NCI-H1417 treated with DMSO at 0.1 percent for 48 hours (cell line): ENCODE measurements around the gene RB1.
"Not testable (repeated sequence)": the region's sequence is repeated elsewhere in the genome, so short reads cannot be mapped to it uniquely, and the experiment has no call there.

Source experiments
- DNase-seq: peaks from one replicate; lab custom pipeline; 2025; lab: John Stamatoyannopoulos, UW

Gene RB1

DNA sequence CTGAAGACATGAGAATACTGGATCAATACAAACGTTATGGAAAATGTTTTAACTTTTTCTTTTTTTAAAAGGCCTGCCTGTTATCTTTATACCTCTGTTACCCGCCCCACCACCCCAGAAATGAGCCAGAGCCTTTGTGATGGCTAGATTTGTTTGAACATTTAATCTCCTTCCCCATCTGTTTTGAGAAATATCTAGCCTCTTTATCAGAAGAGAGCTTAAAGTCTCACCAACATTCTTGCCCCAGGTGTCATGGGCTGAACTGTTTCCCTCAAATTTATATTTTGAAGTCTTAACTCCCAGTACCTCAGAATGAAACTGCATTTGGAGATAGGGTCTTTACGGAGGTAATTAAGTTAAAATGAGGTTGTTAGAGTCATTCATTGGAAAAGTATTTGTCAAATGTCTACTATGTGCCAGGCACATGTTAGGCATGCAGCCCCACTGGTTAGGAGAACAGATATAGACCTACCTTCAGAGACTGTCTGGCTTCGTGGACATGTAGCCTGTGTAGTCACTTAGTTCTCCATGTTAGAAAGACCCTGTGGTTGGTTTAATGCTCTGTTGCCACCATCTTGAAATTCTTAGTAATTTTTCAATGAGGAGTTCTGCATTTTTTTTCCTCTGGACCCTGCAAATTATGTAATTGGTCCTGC lies 6.3 kb upstream of the RB1 start:
- no peak for DNase-seq

DNA sequence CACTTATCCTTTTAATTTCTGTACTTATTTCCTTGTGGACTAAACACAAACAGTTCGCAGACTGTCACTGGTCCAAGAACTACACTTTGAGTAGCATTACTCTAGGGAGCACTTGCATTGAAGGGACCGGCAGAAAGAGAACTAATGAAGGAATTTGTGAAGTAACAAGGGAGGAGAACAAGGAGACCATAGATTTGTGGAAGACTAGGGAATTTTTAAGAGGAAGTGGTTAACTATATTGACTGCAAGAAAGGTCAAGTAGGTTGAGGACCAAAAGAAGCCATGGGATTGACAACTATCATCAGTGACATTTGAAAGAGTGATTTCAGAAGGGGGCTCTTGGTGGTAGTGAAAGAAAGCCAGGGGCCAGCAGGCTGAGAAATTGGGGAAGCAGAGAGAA lies 4.0 kb upstream of the RB1 start:
- no peak for DNase-seq

DNA sequence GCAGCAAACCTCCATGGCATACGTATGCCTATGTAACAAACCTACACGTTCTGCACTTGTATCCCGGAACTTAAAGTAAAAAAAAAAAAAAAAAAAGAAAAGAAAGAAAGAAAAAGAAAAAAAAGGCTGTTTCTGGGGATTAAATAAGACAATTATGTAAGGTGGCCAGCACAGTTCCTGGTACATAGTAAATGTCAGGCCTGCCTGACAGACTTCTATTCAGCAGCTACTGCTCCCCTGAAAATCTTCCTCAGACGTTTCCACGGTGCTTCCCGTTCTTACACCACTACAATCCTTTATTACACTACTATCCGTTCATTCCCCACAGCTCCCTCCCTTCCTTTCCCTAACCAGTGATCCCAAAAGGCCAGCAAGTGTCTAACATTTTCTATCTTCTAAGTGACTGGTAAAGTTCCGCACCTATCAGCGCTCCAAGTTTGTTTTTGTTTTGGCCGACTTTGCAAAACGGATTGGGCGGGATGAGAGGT lies 636 bp upstream of the RB1 start:
- DNase-seq: no peak

DNA sequence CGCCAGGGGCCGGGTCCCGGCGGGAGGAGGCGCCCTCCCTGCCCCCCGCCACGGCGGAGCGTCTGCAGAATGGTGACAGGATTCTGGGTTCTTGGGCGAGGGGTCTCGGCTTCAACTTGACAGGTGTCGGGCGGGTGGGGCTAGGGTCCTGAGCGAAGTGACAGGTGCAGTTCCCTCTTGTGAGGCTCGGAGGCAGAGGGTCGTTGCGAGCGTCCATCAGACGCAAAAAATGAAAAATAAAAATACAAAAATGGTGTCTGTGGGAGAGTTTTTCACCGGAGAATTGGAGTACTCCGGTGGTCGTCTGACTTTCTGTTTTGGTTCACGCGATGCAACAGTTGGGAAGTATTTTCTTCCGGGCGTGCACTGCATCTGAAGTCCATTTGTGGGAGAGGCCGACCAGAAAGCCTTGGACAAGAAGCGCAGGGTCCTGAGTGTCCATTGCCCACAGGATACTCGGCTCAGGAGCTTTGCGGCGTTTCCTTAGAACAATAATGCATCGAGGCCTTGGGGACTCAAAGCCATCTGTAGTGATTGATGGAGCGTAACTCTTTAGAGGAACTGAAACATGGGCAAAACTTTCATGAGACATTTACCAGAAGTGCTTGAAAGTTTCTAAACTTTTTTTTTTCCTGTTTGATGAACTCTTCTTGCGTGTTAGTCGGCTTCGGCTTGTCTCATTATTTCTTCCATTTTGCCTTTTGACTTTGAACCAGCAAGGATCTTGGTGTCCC lies 759 bp downstream of the RB1 start:
- DNase-seq: no peak

DNA sequence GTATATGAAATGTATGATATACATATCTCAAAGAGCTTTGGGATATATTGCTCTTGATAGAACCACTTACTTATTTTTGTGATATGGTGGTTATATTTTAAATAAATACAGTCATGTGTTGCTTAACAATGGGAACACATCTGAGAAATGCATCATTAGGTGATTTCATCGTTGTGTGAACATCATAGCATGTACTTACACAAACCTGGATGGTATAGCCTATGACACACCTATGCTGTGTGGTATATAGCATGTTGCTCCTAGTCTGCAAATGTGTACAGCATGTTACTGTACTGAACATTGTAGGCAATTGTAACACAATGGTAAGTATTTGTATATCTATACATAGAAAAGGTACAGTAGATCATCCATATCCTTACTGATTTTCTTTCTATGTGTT lies 7.7 kb downstream of the RB1 start:
- no peak for DNase-seq

DNA sequence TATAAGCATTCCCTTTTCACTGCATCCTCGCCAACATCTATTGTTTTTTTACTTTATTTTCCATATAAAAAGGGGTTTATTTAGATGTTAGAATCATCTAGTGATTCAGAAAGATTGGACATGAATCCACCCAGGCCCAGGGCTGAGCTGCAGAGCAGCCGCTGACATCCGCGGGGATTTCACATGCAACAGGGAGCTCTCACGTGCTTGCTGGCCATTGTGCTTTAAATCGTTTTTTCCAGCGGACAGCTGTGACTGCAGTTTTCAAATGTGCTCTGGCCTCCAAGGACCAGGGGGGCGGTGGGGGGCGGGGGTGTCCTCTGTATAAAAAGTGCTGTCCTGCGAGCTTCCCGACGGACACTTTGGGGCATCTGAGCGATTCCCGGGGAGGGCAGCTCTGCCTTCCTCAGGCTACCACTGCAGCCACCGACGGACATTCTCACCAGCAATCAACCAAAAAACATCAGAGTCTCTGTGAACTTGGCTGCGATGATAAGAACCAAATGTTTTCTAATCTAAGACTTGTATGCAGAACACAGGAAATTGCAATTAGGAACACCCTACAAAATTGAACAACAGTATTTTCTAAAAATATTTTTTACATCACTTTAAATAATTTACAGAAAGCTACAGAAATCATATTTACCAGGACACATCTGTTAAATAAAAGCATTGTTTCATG lies 12.6 kb downstream of the RB1 start:
- DNase-seq: no peak

DNA sequence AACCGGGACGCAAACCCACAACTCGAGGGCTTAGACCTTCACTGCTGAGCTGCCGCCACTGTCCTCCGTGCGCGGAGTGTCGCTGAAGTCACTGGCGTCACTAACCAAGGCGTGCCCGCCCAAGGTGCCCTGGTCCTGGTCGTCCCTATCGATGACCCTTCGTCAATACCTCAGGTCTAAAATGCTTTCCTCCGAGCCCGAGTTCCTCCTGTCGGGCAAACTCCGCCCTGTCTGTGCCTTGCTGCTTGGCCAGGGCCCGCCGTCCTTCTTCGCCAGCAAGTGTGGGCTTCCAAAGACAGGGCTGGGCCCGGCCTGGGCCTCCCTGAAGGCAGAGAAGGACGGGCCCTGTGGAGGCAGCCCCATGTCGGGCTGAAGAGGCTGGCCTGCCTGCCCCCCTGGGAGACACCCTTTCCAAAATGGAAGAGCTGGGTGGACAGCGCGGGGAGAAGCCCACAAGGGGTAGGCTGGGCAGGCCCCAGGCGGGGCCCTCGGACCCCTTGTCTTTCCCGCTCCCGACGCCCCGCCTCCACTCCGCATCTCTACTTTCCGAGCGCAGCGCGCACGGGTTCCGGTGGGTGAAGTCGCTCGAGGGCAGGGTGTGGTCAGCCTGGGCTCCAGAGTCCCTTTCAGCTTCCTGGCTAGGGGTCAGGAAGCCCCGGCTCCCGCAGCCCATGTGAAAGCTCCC lies 13.4 kb downstream of the RB1 start:
- DNase-seq: no peak

DNA sequence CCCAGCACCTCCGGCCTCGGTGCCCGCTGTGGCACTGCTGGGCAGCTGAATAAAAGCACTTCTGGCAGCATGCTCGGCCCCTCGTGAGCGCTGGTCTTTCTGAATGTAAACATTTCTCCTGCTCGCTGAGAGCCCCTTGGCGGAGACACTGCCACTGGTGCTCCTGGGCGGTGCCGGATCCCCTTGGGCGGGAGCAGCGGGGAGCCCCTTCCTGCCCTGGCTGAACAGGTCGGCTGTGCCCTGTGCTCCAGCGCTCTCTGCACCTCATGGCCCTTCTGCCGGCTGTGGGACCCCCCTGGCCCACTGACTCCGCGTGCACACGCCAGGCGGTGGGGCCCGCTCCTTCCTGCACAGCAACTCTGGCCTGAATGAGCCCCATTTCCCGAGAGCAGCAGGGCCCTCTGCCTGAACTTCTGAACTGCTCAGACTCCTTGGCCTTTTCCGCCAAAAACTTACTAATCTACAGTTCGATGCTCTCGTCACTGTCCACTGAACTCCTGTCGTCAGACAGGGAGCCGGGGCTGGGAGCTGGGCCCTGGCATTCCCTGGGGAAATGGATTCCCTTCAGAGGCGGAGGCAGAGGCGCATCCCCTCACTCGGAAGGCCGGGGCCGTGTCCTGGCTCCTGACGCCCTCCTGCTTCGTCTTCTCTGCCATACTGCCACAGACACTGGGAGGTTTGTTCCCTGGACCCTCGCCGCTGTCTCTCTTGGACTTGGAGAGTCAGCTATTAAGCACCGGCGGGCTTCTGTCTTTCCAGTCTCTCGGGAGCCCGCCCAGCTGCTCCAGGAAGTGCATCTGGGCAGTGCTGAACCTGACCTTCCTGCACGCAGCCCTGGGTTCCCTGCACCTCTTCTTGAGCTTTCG lies 14.2 kb downstream of the RB1 start:
- no peak for DNase-seq

DNA sequence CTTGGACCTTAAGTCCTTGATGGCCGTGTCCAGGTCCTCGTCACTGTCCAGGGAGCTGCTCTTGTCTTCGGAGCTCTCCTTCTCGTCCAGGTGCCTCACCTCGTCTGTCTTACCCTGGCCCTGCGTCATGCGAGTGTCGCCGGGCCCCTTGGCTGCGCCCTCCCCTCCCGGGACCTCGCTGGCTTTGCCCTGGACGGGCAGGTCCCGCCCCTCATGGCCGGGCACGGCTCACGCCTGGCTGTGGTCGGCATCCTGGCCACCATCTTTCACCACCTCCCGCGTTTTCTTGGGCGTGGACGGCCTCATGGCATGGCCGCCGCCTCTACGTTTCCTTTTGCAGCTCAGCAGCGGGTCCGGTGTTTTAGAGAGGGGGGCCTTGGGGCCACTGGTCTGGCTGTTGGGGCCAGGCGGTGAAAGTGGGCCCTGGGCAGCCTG lies 14.8 kb downstream of the RB1 start:
- DNase-seq: no peak

DNA sequence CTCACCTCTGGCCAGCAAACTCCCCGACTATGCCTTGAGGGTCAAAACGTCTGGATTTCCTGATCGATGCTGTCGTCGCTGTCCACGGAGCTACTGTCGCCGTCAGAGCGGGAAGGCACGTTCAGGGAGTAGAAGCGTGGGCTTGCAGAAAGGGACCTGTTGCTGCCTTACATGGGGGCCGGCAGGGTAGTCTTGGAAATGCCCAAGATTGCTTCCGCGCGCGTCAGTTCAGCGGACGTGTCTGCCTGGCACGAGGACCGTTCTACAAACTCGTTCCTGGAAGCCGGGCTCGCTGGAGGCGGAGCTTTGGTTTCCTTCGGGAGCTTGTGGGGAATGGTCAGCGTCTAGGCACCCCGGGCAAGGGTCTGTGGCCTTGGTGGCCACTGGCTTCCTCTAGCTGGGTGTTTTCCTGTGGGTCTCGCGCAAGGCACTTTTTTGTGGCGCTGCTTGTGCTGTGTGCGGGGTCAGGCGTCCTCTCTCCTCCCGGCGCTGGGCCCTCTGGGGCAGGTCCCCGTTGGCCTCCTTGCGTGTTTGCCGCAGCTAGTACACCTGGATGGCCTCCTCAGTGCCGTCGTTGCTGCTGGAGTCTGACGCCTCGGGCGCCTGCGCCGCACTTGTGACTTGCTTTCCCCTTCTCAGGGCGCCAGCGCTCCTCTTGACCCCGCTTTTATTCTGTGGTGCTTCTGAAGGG lies 15.4 kb downstream of the RB1 start:
- no peak for DNase-seq

DNA sequence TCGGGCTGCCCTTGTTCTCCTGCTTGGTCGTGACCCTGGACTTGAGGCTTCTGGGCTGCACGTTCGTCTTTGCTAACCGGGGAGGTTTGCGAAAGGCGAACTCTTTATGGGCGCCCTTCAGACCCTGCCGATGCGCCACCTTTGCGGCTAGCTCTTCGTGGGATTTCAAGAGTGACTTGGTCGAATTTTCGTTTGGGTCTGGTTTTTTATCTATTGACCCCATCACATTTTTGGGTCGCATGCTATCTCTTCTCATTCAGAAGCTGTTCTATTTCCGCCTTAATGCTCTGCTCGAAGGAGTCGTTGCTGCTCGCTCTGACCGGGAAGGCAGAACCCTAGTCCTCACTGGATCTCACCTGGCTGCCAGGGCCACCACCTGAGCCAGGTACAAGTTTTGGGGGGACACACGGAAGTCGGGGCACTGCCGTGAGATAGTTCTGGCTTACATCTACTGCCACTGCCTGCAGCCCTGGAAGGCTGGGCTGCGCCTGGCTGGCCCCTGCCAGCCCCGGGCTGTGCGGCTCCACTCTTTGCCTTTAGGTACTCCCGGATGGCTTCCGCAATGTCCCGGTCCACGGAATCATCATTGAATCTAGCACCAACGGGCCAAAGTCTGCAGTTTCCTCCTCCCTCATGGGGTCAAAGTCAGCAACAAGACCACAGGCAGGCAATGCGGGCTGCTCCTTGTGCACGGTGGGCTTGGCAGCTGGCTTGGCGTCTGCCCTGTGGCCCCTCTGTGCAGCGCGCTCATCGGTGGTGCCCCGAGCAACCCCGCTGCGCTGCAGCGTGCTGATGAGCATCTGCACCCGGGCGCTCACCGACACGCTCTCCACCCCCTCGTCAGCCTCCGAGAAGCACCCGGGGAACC lies 16.2 kb downstream of the RB1 start:
- no peak for DNase-seq

DNA sequence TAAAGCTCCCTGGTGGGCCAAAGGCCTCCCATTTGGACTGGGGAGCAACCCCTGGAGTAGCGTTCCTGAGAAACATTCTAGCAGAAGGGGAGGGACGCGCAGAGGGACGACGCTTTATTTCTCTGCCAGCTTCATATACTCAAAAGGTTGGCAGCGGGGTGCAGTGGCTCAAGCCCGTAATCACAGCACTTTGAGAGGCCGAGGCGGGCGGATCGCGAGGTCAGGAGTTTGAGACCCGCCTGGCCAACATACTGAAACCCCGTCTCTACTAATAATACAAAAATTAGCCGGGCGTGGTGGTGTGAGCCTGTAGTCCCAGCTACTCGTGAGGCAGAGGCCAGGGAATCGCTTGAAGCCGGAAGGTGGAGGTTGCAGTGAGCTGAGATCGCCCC lies 16.8 kb downstream of the RB1 start:
- DNase-seq: no peak

DNA sequence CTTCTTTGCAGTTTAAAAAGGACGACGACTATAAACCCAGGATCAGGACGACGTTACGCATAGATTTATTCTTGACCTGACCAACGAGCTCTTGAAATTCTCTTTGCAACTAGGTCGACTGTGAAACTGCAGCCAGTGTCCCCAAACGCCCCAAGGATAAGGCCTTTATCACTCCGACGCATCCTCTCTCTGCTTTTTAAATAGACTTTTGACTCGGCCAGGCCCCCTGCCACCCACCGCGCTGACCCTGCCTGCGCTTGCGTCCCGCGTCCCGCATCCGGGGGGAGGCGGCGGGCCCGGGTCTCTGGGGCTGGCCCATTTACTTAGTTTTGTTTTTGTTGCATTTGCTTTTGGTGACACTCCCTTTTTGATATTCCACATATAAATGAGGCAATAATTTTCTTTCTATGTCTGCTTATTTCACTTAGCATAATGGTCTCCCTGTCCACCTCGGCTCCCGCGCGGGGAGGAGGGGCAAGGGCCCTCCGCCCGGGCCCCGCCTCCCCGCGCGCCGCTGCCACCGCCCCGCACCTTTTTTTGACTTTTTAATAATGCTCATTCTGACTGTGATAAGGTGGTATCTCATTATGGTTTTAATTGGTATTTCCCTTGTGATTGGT lies 17.4 kb downstream of the RB1 start:
- no peak for DNase-seq

DNA sequence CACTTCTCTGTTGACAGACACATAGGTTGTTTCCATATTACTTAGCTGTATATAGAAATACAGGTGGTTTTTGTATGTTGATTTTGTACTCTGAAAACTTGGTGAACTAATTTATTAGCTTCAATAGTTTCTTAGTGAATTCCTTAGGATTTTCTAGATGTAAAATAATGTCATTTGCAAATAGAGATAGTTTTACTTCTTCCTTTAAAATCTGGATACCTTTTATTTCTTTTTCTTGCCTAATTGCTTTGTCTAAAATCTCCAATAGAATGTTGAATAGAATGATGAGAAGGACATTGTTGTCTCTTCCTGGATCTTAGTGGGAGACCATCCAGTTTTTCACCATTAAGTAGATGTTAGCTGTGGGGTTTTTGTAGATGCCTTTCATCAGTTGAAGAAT lies 18.7 kb downstream of the RB1 start:
- DNase-seq: no peak

DNA sequence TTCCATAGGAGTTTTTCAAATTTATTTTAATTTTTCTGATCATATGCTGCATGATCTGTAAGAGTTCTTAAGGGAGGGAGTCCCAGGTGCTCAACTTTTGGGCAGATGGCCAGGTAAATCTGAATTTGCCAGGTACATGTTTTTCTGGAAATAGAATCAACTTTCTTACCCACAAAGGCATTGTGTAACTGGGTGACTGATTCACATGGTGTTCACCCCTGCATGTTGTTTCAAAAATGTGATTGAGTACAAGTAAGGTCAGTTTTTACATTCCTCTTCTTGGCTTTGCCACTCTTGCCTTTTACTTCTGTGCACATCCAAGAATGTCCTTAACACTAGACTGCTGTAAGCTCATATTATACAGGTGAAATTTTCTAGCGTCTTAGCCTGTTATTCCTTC lies 30.4 kb downstream of the RB1 start:
- no peak for DNase-seq

DNA sequence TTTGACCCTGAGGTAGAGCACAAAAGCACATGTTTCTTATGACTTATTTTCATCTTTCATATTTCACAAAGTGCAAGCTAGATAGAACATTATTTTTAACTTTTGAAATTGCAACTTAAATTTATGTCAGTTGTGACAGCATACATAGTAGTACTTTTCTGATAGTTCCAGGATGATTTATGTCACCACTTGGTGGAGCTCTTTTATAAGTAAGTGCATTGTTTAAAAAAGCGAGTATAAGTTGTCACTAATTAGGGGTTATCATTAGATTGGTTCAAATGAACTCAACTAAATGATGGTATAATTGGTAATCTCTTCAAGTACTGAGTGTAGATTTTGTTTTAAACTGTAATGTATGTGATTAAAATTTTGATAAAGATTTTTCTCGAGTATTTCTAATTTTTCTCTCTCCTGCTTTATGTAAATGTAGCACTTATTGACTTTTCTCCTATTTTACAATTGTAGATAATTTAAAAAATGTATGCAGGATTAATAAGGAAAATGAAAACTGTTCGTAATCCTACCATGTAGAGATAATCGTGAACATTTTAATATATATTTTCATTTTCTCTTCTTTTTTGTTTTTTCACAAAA lies 31.1 kb downstream of the RB1 start:
- DNase-seq: no peak

DNA sequence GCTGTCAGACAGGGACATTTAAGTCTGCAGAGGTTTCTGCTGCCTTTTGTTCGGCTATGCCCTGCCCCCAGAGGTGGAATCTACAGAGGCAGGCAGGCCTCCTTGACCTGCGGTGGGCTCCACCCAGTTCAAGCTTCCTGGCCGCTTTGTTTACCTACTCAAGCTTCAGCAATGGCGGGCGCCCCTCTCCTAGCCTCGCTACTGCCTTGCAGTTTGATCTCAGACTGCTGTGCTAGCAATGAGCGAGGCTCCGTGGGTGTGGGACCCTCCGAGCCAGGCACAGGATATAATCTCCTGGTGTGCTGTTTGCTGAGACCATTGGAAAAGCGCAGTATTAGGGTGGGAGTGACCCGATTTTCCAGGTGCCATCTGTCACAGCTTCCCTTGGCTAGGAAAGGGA lies 35.6 kb downstream of the RB1 start:
- not testable (repeated sequence) for DNase-seq

DNA sequence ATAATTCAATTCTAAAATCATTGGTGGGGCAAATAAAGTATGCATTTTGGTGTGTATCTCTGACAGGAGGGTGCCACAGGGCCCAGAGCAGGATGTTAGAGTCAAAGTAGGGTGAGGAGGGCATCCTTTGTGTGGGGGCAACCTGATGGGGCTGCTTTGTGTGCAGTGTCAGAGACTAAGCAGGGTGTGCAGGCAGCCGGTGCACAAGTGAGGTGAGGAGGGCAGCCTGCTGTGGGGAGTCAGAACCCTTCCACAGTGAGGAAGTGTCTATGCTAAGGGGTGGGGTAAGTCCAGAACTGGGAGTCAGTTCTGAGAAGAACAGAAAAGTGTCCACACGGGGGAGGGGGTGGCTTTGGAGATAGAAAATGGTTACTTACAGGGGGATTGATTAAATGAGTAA lies 40.7 kb downstream of the RB1 start:
- no peak for DNase-seq

DNA sequence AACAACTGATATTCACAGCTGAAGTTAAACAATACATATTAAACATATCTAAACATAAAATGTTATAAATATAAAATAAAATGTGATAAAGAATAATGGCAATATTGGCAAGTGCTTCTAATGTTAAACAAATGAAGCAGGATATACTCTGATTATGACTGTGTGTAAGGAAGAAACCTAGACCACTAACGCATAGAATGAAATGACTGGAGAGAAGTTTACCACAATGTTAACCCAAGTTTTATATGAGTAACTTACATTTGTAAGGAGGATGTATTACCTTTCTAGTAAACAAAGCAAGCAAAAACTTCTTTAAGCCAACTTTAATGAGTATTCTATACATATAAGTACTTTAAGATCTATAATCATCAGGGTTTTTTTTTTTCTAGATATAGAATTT lies 43.0 kb downstream of the RB1 start:
- no peak for DNase-seq
